Activated CD4-positive, CD25-positive, alpha-beta regulatory T cell treated with anti-CD3 and anti-CD28 coated beads, Interleukin-2, amount 50 U/mL, for 24 hours (primary cell): ENCODE measurements around the gene SMG6.

ENCODE experiments used
- ATAC-seq, 2 donors: fragments of 150-1000 bp; cut with Tn5 transposase; one replicate each; pipeline ENCODE4 v1.10.0; 2021; ENCODE audit warnings: mild to moderate bottlenecking in 1 of 2, moderate library complexity in 1 of 2

SMG6 gene

DNA sequence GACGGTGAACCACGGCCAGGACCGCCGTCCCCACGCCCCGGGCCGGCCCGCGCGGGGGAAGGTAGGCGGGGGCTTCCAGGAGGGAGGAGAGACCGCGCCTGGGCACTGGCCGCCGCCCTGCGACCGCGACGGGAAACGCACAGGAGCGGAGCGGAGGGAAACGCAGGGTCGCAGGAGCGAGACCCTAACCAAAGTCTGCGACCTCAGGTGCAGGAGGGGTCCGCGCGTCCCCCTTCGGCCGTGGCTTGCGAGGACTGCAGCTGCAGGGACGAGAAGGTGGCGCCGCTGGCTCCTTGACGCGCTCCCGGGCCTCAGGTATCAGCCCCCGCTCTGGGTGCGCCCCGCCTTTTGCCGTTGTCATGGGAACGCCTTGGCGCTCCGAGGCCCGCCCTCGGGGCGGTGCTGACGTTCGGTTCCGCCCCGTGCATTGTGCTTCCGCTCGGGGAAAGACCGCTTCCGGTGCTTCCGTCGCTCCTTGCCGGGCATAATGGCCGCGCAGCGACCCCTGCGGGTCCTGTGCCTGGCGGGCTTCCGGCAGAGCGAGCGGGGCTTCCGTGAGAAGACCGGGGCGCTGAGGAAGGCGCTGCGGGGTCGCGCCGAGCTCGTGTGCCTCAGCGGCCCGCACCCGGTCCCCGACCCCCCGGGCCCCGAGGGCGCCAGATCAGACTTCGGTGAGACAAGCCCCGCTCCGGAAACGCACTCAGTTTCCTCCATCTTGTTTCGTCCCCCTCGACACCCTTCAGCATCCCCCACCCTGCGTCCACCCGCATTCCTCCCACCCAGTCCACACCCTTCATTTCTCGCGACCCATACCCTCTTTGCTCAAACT is 261.8 kb downstream of the SMG6 start, which contains the start of gene OVCA2:
Gene OVCA2, plus strand, starts transcription at position 462 of the 829 bp plus-strand sequence. Its CDS starts 26 bp downstream, at position 488.
- peak; percentile 95 for ATAC-seq

DNA sequence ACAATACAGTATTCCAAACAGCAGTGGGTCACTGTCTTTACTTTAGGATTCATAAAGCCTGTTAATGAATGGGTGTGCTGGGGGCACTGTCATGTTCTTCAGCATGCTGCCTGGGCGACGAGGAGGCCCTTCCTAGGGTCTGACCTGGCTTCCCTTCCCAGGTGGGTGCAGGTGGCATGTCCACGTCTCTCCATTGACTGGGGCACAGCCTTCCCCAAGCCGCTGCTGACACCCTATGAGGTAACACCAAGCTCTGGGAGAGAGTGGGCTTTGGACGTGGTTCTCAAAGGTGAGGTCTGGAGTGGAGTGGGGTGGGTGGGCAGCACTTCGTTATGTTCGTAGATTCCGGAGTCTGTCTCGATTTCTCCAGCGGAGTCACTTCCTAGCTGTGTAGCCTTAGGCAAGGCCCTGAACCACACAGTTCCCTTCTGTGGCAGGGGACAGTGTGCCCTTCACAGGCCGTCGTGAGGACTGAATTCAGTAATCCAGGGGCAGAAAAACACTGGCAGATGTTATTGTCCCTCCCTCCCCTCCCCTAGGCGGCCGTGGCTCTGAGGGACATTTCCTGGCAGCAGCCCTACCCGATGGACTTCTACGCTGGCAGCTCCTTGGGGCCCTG is 262.5 kb downstream of the SMG6 start:
- ATAC-seq = no peak

DNA sequence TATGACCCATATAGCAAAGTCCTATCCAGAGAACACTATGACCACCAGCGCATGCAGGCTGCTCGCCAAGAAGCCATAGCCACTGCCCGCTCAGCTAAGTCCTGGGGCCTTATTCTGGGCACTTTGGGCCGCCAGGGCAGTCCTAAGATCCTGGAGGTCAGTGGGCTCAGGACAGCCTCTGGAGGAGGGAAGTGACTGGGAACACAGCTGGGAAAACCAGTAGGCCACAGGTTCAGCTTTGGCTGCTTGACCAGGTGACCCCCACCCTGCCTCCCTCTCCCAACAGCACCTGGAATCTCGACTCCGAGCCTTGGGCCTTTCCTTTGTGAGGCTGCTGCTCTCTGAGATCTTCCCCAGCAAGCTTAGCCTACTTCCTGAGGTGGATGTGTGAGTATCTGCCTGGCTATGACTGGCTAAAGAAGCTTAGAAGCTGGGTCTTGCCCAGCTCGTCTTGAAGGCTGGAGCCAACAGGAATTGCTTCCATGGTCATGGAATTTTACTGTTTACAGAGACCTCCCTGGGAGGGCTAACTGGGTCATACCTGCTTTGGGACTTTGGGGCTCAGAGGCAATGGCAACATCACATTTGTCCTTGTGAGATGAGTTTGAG is 263.3 kb downstream of the SMG6 start:
- no peak for ATAC-seq

DNA sequence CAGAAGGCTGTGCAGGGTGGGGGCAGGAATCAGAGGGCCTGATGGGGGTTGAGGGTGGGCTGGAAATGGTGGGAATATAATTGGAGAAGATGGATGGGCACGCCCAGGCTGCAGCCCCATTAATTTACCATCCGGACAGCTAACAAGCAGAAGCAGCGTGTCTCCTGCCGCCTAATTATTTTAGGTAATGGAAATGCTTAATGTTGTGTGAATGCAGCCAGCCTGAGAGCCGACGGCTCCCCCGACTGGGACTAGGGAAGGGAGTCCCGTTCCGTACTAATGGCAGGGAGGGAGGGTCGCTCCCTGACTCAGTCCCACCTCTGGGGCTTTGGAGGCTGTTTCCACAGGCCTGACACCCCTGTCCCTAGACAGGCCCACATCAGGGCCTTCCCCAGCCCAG is 266.4 kb downstream of the SMG6 start:
- ATAC-seq = no peak

DNA sequence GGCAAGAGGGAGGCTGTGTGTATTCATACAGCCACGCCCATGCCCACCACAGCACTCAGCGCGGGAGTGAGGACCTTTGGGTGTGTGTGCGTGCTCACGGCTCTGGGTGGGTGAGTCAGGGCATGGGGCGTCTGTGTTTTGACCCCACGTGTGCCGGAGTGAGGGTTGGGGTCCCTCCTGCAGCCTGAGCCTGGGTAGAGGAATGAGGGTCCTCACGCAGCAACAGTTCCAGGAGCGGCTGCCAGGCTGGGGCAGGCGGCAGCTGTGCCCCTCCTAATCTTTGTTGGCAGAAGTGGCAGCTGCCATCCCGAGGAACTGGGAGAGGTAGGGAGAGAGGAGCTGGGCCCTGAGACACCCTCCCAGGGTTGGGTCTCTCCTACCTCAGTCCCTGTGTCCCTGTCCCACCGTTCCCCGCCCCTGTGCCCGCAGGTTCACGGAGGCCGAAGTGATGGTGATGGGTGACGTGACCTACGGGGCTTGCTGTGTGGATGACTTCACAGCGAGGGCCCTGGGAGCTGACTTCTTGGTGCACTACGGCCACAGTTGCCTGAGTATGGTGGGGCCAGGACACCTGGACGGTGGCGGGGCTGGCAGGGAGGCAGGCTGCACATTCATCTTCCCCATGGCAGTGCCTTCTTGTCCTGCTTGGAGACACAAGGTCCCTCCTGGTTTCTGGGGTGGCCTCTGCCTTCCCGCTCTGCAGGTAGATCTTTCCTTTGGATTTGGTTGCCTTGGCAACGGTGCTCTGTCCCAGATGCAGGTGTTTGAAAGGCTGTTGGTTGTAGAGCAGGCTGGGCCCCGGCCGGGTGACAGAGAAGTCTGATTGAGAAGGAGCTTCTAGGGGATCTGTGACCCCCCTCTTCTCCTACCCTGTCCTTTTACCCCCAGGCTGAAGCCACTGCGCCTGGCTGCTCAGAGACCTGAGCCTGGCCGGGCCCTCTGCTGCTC is 267.8 kb downstream of the SMG6 start:
- ATAC-seq = no peak

DNA sequence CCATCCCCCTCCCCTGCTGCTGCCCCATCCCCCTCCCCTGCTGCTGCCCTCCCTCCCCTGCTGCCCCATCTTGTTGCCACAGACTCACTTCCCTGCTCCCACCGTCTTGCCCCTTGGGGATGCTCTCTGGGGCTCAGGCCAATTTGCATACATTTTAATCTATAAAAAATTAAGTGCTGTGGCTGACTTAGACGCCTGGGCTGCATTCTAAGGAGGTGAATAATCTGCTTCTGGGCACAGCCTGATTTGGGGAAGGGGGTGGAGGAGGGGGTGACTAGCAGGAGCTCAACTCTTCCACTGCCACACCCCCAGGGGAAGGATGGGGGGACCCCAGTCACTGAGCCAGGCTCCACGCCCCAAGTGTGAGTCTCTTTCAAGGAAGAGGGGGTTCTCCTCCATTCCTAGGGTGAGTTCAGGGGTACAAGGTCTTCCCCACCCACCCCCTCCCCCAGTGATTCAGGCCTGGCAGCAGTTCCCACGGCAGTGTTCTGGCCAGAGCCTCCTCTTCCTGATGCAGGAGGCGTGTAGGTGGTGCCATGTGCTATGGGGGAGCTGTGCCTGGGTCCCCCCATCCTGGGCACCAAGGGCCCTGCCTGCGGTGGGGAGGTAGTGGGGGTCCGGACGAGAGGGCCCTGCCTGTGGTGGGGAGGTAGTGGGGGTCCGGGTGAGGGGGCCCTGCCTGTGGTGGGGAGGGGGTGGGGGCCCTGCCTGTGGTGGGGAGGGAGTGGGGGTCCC is 268.6 kb downstream of the SMG6 start:
- no peak for ATAC-seq

DNA sequence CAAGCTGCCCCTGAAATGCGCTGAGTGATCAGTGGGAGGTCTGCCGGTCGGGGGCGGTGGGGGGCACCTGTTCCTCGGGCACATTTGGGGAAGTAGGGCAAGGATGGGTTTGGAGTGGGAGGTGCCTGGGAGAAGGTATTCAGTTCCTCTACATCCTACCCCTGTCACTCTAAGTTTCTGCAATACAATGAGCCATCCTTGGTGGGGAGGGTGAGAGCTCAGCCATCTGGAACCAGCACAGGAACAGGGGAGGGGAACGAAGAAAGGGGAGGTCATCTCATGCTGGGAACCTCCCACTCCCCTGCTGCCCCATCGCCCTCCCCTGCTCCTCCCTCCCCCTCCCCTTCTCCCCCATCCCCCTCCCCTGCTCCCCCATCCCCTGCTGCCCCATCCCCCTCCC is 269.4 kb downstream of the SMG6 start:
- ATAC-seq = no peak

DNA sequence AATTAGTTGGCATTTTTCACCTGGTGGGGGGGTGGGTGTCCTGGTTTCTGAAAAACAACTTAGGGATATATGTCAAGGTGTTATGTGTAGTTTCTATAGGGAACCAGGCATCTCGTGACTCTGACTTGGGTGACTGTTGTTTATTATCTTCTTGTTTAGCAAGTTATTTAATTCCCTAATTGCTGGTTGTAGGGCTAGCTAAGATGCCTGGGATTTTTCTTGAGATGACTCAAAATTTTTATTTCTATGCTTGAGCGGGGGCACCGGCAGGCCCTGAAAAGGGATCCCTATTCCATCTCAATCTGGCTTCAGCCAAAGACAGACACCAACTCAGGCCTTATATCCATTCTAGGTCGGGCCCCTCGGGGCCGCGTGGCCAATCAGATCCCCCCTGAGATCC is 270.4 kb downstream of the SMG6 start:
- ATAC-seq = no peak

DNA sequence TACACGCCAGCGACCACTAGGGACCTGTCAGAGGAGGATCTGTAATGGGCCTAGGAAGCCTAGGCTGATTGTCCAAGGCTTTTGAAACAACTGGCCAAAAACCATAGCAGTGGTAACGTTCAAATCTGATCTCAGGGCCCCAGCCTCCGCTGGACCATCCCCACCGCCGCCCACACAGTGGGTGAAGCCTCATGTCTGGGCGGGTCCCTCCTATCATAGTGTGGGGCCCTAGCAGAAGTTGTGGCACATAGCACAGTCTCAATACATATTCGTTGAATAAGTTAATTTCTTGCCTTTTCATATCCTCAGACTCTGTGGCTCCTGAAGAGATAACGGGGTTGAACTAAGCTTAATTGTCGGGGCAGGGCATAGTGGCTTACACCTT is 272.8 kb downstream of the SMG6 start:
- ATAC-seq = peak; percentile 7 to 17

DNA sequence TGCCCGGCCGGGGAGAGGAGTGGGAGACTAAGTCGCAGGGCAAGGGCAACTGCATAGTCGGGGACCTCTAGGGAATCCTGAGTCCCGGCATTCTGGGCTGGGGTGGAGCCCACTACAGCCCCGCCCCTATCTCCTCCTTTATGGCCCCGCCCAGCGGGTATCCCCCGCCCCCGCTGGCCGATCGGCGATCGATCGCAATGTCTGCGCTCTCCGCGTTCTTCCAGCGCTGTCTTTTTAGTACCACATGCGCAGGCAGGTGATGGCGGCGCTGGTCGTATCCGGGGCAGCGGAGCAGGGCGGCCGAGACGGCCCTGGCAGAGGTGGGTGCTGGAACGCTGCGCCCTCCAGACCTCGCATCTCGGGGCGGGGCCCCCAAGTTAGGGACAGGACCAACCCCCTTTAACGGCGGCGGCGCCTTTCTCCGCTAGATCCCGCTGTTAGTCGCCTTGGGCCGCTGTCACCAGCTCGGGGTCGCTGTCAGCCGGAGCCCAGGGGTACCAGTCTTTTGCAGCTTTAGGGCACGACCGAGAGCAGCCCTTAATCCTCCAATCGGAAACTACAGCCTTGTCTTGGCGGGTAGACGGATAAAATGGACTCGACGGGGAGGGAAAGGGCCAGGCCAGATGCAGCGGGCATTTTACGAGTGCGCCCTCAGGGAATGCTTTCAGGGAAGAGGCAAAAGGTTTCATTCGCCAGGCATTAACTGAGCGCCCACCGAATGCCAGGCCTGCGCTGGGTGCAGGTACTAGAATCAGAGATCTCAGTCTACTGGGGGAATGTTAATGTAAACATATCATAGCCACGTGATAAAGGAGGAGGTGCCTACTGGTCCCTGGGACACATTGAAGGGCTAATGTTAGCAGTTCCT is 273.4 kb downstream of the SMG6 start, which contains the start of gene DPH1:
Gene DPH1, plus strand, starts transcription at position 243 of the 868 bp plus-strand sequence. Its CDS starts 17 bp downstream, at position 260.
- ATAC-seq = peak; percentile 89 to 90

DNA sequence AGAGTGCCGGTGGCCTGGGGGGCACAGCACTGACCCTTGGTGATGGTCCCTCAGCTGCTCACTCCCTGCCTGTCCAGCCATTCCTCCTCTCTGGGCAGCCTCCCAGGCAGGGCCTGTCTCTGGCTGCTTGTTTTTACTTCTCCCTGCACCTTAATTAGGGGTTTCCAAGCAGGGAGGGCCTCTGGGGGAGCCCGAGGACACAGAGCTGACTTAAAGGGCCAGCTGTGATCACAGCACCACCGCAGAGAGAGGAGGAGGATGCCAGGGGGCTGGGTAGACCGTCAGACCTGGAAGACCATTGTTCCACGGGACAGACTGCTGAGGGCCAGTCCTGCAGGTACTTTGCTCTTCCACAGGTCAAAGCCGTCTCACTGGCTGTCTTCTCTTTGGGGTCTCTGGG is 274.8 kb downstream of the SMG6 start:
- no peak for ATAC-seq

DNA sequence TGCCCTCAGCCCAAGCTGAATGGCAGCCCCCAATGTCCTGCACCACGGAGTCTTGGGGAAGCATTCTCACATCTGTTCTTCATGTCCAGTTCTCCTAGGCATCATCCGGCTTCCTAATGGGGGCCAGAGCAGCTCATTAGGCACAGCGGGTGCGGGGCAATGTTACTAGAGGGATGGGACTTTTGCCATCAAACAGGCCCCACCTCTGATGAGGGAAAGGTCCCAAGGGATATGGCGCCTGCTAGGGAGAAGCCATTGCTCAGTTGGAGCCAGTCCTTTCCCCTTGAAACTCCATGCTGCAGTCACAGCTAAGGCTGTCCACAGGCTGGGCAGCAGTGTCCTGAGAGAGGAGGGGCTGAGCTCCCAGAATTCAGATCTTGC is 275.4 kb downstream of the SMG6 start:
- no peak for ATAC-seq

DNA sequence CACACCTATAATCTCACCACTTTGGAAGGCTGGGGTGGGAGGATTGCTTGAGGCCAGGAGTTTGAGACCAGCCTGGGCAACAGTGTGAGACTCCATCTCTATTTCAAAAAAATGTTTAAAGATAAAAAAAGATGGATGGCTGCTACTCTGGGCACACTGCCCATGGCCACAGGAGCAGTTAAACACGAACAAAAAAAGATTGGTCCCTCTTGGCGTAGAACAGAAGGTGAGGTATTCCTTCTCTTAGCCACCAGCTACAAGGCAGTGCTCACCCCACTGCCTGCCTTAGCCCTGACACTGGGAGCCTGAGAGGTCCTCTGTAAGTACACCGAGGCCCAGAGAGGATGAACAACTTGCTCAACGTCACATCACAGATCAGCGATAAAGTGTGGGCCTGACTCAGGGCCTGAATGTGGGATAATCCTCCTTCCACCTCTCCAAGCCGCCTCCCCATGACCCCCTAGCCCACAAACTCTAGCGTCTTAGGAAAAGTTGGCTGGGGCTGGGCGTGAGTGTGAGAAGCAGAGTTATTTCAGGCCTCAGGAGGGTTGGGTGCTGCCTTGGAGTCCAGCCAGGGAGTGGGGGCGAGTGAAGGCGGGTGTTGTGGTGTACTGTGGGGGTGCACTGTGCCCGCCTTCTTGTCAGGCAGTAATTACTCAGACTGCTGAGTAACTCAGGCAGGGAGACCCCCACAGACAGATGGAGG is 275.9 kb downstream of the SMG6 start:
- ATAC-seq = no peak

DNA sequence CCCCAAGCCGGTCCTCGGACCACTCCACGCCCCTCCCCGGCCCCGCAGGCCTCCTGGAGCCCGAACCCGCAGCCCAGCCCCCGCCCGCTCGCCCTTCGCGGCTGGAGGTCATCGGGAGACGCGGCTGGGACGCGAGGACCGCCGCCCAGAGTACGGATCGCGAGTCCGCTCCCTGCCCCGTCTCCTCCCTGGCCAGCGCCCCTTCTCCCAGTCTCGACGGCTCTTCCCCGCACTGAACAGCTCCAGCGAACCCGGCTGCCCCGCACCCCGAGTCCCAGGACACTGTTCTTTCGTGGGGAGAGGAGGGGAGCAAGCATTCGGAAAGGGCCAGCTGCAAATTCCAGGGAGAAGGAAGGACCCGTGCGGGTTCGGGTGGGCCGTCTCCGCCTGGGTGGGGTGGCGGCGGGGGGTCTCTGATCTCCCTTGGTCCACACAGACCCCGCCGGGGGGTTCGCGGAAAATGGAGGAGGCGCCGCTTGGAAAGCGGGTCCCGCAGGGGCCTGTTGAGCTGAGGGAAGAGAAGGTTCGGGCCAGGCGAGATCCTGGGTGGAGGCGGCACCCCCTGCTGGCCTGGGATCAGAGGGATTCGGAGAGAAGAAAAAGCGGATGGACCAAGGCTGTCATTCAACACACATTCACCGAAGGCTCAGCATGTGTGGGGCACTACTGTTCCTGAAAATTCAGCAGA is 277.8 kb downstream of the SMG6 start:
- no peak for ATAC-seq

DNA sequence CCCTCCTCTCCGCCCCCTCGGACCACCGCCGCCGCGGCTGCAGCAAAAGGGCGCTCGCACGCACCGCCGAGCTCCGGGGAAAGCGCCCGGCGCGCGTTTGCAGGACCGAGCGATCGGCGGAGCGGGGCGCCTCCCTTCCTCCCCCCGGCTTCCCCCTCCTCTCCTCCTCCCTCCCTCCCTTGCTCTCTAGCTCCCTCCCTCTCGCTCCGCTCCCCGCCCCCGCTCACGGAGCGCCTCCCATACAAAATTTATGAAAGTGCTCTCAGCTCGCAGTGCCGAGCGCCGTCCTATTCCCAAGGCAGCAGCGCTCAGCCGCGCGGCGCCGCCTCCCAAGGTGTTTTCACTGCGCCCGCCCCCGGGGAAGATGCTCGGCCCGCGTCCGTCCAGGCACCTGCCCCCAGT is 278.4 kb downstream of the SMG6 start, which contains the start of gene RTN4RL1:
Gene RTN4RL1, minus strand, starts transcription at position 115 of the 402 bp plus-strand sequence. CDS start 469 bp downstream, outside the sequence.
- peak; percentile 21 to 27 for ATAC-seq

DNA sequence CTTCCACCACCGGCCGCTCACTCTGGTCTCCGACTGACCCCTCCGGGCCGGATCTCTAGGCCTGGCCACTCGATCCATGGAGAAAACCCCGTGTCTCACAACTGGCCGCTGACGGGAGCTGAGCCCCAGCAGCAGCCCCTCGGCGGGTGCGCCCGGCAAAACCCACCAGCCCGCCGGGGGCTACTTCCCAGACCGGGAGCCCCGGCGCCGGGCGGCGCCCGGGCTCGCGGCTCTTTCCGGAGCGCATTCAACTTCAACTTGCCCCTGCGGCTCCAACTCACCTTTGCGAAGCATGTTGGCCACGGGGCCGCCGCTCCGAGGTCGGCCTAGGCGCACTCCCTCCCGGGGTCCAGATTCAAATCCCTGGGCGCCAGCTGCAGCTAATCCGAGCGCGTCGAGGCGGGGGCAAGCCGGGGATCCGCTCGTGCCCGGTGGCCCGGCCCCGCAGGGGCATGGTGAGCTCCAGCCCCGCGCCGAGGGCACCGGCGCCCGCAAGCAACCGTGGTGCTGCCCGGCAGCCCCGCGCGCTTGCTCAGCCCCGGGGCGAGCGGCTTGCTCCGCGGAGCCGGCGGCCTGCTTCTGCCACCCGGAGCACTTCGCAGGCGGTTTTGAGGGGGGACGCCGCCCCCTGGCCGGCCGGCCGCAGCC is 278.9 kb downstream of the SMG6 start:
- ATAC-seq = no peak

DNA sequence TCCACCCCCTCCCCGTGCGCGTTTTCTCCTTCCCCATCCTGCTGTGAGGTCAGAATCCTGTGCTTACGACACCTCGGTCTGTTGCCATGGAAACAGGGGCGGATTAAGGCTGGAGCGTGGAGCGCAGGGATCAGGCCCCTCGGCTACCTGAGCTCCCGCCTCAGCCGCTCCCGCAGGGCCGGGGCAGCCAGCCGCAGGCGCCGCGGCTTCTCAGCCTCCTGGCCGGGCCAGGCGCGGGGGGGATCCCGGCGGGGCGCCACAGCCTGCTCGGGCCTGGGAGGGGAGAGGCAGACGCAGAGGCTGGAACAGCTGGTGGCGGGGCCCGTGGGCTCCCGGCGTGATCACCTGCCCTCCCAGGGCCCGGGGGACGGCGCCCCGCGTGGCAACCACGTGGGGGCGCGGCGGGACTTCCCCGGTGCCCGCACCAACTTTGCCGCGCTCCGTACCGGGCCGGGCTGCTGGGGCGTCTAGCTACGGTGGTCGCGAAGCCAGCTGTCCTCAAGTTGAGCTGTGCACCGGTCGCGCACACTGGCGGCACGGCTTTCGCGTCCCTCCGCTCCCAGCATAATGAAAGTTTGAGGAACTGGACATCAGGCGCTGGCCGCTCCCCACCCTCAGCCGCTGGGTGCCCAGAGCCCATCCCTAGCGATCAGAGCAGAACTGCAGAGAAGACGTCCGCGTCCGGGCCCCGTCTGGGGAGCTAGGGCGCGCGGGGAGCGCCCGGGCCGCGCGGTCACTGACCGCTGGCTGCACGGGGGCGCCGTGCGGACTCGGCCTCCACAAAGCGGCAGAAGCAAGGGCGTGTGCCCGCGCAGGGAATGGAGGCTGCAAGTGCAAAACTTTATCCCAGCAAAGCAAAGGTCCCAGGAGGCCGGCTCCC is 279.7 kb downstream of the SMG6 start:
- ATAC-seq = peak; percentile 14 to 26

DNA sequence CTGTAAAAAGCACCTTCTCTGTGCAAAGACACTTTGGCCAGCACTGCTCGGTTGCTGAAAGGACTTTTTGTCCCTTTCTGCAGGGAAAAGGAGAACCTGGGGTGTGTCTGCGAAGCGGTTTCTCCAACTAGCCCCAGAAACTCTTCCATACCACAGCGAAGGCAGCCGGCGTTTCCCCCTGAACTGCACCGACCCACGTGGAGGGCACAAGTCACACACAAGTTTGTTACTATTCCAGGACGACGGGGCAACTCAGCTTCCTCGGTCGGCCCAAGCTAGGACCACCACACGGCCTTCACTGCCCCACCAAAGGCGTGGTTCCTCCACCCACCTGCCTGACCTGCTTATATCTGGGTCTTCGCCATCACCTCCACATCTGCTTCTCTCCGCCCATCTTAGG is 280.3 kb downstream of the SMG6 start:
- ATAC-seq = no peak
